ENCODE measurements around the gene ZG16B.

The ZG16B gene

DNA sequence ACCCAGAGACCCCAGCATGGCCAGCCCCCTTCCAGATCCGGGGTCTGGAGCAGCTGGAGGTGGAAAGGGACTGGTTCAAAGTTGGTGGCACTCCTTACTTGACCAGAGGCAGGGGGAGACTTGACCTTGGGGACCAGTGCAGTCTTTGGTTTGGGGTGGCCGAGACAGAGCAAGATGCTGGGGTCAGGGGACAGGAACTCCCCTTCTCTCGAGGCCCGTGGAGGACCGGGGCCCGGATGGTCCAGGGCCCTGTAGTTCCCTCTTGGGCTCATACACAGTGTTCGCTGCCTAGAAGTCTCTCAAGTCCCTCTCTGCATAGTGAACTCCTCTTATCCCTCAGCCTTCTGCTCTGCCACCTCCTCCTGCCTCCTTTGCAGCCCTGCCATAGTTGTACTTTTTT lies 42.1 kb upstream of the ZG16B start:
- H3K9ac ChIP-seq (ENCODE audit: low read depth in 1 of 2, low read length in 2 of 2) = no peak overlapping the region
- no peaks in the 10 kb centered on the region for H3K36me3 ChIP-seq (ENCODE audit: control insufficient read depth in 2 of 2, insufficient read depth in 2 of 2, low read length in 2 of 2)
- H3K27ac ChIP-seq (ENCODE audit: low read depth in 2 of 2, low read length in 2 of 2) = no peak overlapping the region
- H3K4me3 ChIP-seq (ENCODE audit: low read length in 2 of 2) = no peak overlapping the region
- peaks cover 17 to 20% of the 10 kb centered on the region in 2 donors for H3K27me3 ChIP-seq (ENCODE audit: control insufficient read depth in 2 of 2, insufficient read depth in 2 of 2, low read length in 2 of 2)
- H3K4me1 ChIP-seq (ENCODE audit: control insufficient read depth in 2 of 2, insufficient read depth in 2 of 2, low read length in 2 of 2) = peaks cover 5 to 11% of the 10 kb centered on the region in 2 donors
- no peaks in the 10 kb centered on the region for H3K9me3 ChIP-seq (ENCODE audit: control insufficient read depth in 2 of 2, low read length in 2 of 2)

- no peak overlapping the region for H3K9ac ChIP-seq (ENCODE audit: low read depth in 1 of 2, low read length in 2 of 2)
- H3K27me3 ChIP-seq (ENCODE audit: control insufficient read depth in 2 of 2, insufficient read depth in 2 of 2, low read length in 2 of 2) = peaks cover 11 to 12% of the 10 kb centered on the region in 2 donors
- H3K9me3 ChIP-seq (ENCODE audit: control insufficient read depth in 2 of 2, low read length in 2 of 2) = no peaks in the 10 kb centered on the region
- H3K27ac ChIP-seq (ENCODE audit: low read depth in 2 of 2, low read length in 2 of 2) = no peak overlapping the region
- no peaks in the 10 kb centered on the region for H3K36me3 ChIP-seq (ENCODE audit: control insufficient read depth in 2 of 2, insufficient read depth in 2 of 2, low read length in 2 of 2)
- H3K4me1 ChIP-seq (ENCODE audit: control insufficient read depth in 2 of 2, insufficient read depth in 2 of 2, low read length in 2 of 2) = peaks cover 6 to 18% of the 10 kb centered on the region in 2 donors
- no peak overlapping the region for H3K4me3 ChIP-seq (ENCODE audit: low read length in 2 of 2)
Measured at GRCh38 chr16:2790631-2791030, 39.5 kb upstream of the ZG16B start.

GRCh38 chr16:2791174-2791573 lies 38.9 kb upstream of the ZG16B start:
- no peaks in the 10 kb centered on the region for H3K9me3 ChIP-seq (ENCODE audit: control insufficient read depth in 2 of 2, low read length in 2 of 2)
- no peak overlapping the region for H3K4me3 ChIP-seq (ENCODE audit: low read length in 2 of 2)
- no peak overlapping the region for H3K27ac ChIP-seq (ENCODE audit: low read depth in 2 of 2, low read length in 2 of 2)
- no peak overlapping the region for H3K9ac ChIP-seq (ENCODE audit: low read depth in 1 of 2, low read length in 2 of 2)
- H3K4me1 ChIP-seq (ENCODE audit: control insufficient read depth in 2 of 2, insufficient read depth in 2 of 2, low read length in 2 of 2) = peaks cover 8 to 19% of the 10 kb centered on the region in 2 donors
- no peaks in the 10 kb centered on the region for H3K36me3 ChIP-seq (ENCODE audit: control insufficient read depth in 2 of 2, insufficient read depth in 2 of 2, low read length in 2 of 2)
- H3K27me3 ChIP-seq (ENCODE audit: control insufficient read depth in 2 of 2, insufficient read depth in 2 of 2, low read length in 2 of 2) = peaks cover 5 to 7% of the 10 kb centered on the region in 2 donors

- Histone ChIP-seq H3K27ac (ENCODE audit: low read depth in 2 of 2, low read length in 2 of 2) (no peak overlapping the region), H3K27me3 (ENCODE audit: control insufficient read depth in 2 of 2, insufficient read depth in 2 of 2, low read length in 2 of 2) (peaks cover 0 to 3% of the 10 kb centered on the region in 2 donors)
Measured at GRCh38 chr16:2792940-2793339, 37.2 kb upstream of the ZG16B start.

GRCh38 chr16:2795395-2796143 lies 34.5 kb upstream of the ZG16B start:
- Histone ChIP-seq H3K4me3 (ENCODE audit: low read length in 2 of 2) (no peak overlapping the region), H3K9ac (ENCODE audit: low read depth in 1 of 2, low read length in 2 of 2) (peak overlapping the region in 1 of 2 donors; percentile 23), H3K27me3 (ENCODE audit: control insufficient read depth in 2 of 2, insufficient read depth in 2 of 2, low read length in 2 of 2) (no peaks in the 10 kb centered on the region), H3K4me1 (ENCODE audit: control insufficient read depth in 2 of 2, insufficient read depth in 2 of 2, low read length in 2 of 2) (peaks cover 21 to 29% of the 10 kb centered on the region in 2 donors), H3K9me3 (ENCODE audit: control insufficient read depth in 2 of 2, low read length in 2 of 2) (no peaks in the 10 kb centered on the region), H3K36me3 (ENCODE audit: control insufficient read depth in 2 of 2, insufficient read depth in 2 of 2, low read length in 2 of 2) (no peaks in the 10 kb centered on the region), H3K27ac (ENCODE audit: low read depth in 2 of 2, low read length in 2 of 2) (peak overlapping the region; percentile 80 to 83)

More at GRCh38 chr16:2792940-2793339, 37.2 kb upstream of the ZG16B start:
- H3K36me3 ChIP-seq (ENCODE audit: control insufficient read depth in 2 of 2, insufficient read depth in 2 of 2, low read length in 2 of 2) = no peaks in the 10 kb centered on the region
- no peak overlapping the region for H3K4me3 ChIP-seq (ENCODE audit: low read length in 2 of 2)
- no peak overlapping the region for H3K9ac ChIP-seq (ENCODE audit: low read depth in 1 of 2, low read length in 2 of 2)
- no peaks in the 10 kb centered on the region for H3K9me3 ChIP-seq (ENCODE audit: control insufficient read depth in 2 of 2, low read length in 2 of 2)
- peaks cover 12 to 19% of the 10 kb centered on the region in 2 donors for H3K4me1 ChIP-seq (ENCODE audit: control insufficient read depth in 2 of 2, insufficient read depth in 2 of 2, low read length in 2 of 2)

DNA sequence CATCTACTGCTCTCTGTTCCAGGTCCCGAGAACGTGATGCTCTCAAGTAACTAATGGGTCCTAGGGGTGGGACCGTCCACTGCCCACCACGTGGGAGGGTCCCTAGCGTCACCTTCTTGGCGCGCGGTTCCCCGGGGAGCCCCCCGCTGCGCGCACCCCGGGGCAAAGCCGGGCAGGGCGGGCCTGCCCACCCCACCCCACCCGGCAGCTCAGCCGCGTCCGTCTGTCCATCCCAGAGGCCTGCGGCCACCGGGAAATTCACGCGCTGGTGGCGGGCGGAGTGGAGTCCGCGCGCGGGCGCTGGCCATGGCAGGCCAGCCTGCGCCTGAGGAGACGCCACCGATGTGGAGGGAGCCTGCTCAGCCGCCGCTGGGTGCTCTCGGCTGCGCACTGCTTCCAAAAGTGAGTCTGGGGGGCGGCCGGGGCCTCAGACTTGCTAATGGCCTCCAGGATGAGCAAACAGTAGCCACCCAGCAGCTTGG lies 31.3 kb upstream of the ZG16B start:
- H3K27ac ChIP-seq (ENCODE audit: low read depth in 2 of 2, low read length in 2 of 2) = no peak overlapping the region
- H3K4me1 ChIP-seq (ENCODE audit: control insufficient read depth in 2 of 2, insufficient read depth in 2 of 2, low read length in 2 of 2) = peaks cover 21 to 29% of the 10 kb centered on the region in 2 donors
- no peaks in the 10 kb centered on the region for H3K36me3 ChIP-seq (ENCODE audit: control insufficient read depth in 2 of 2, insufficient read depth in 2 of 2, low read length in 2 of 2)
- H3K9me3 ChIP-seq (ENCODE audit: control insufficient read depth in 2 of 2, low read length in 2 of 2) = no peaks in the 10 kb centered on the region
- no peaks in the 10 kb centered on the region for H3K27me3 ChIP-seq (ENCODE audit: control insufficient read depth in 2 of 2, insufficient read depth in 2 of 2, low read length in 2 of 2)
- no peak overlapping the region for H3K9ac ChIP-seq (ENCODE audit: low read depth in 1 of 2, low read length in 2 of 2)
- H3K4me3 ChIP-seq (ENCODE audit: low read length in 2 of 2) = no peak overlapping the region

DNA sequence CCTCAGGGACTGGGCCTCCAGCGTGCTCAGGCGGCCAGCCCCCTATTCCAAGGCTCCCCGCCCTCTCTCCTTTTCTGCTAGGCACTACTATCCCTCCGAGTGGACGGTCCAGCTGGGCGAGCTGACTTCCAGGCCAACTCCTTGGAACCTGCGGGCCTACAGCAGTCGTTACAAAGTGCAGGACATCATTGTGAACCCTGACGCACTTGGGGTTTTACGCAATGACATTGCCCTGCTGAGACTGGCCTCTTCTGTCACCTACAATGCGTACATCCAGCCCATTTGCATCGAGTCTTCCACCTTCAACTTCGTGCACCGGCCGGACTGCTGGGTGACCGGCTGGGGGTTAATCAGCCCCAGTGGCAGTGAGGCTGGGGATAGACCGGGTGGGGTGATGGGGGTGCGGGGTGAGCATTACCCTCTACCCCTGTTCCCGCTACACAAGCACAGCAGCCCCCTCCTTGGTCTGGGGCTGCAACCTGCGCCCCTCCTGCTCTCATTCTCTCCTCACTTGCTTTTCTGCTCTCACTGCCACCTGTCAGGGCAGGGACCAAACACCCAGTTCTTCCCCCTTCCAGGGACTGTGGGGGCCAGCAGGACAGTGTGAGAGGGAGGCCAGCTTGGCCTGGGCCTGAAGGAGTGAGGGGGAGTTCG lies 30.8 kb upstream of the ZG16B start:
- Histone ChIP-seq H3K9me3 (ENCODE audit: control insufficient read depth in 2 of 2, low read length in 2 of 2) (peaks cover 0 to 4% of the 10 kb centered on the region in 2 donors), H3K27ac (ENCODE audit: low read depth in 2 of 2, low read length in 2 of 2) (peak overlapping the region; percentile 87 to 96), H3K9ac (ENCODE audit: low read depth in 1 of 2, low read length in 2 of 2) (peak overlapping the region; percentile 47 to 58), H3K27me3 (ENCODE audit: control insufficient read depth in 2 of 2, insufficient read depth in 2 of 2, low read length in 2 of 2) (no peaks in the 10 kb centered on the region), H3K4me1 (ENCODE audit: control insufficient read depth in 2 of 2, insufficient read depth in 2 of 2, low read length in 2 of 2) (peaks cover 21 to 26% of the 10 kb centered on the region in 2 donors), H3K36me3 (ENCODE audit: control insufficient read depth in 2 of 2, insufficient read depth in 2 of 2, low read length in 2 of 2) (no peaks in the 10 kb centered on the region), H3K4me3 (ENCODE audit: low read length in 2 of 2) (peak overlapping the region in 1 of 2 donors; percentile 34)

- Histone ChIP-seq H3K27me3 (ENCODE audit: control insufficient read depth in 2 of 2, insufficient read depth in 2 of 2, low read length in 2 of 2) (no peaks in the 10 kb centered on the region), H3K4me1 (ENCODE audit: control insufficient read depth in 2 of 2, insufficient read depth in 2 of 2, low read length in 2 of 2) (peaks cover 21 to 22% of the 10 kb centered on the region in 2 donors), H3K27ac (ENCODE audit: low read depth in 2 of 2, low read length in 2 of 2) (peak overlapping the region; percentile 87 to 96), H3K4me3 (ENCODE audit: low read length in 2 of 2) (peak overlapping the region in 1 of 2 donors; percentile 34), H3K36me3 (ENCODE audit: control insufficient read depth in 2 of 2, insufficient read depth in 2 of 2, low read length in 2 of 2) (no peaks in the 10 kb centered on the region), H3K9me3 (ENCODE audit: control insufficient read depth in 2 of 2, low read length in 2 of 2) (peaks cover 0 to 6% of the 10 kb centered on the region in 2 donors), H3K9ac (ENCODE audit: low read depth in 1 of 2, low read length in 2 of 2) (peak overlapping the region; percentile 47 to 58)
Measured at GRCh38 chr16:2799859-2800226, 30.3 kb upstream of the ZG16B start.

GRCh38 chr16:2803545-2804195 lies 26.4 kb upstream of the ZG16B start:
- Histone ChIP-seq H3K27ac (ENCODE audit: low read depth in 2 of 2, low read length in 2 of 2) (no peak overlapping the region), H3K27me3 (ENCODE audit: control insufficient read depth in 2 of 2, insufficient read depth in 2 of 2, low read length in 2 of 2) (peaks cover 2 to 5% of the 10 kb centered on the region in 2 donors), H3K36me3 (ENCODE audit: control insufficient read depth in 2 of 2, insufficient read depth in 2 of 2, low read length in 2 of 2) (no peaks in the 10 kb centered on the region), H3K9me3 (ENCODE audit: control insufficient read depth in 2 of 2, low read length in 2 of 2) (peaks cover 0 to 6% of the 10 kb centered on the region in 2 donors), H3K4me3 (ENCODE audit: low read length in 2 of 2) (no peak overlapping the region), H3K4me1 (ENCODE audit: control insufficient read depth in 2 of 2, insufficient read depth in 2 of 2, low read length in 2 of 2) (peaks cover 9 to 10% of the 10 kb centered on the region in 2 donors), H3K9ac (ENCODE audit: low read depth in 1 of 2, low read length in 2 of 2) (no peak overlapping the region)

DNA sequence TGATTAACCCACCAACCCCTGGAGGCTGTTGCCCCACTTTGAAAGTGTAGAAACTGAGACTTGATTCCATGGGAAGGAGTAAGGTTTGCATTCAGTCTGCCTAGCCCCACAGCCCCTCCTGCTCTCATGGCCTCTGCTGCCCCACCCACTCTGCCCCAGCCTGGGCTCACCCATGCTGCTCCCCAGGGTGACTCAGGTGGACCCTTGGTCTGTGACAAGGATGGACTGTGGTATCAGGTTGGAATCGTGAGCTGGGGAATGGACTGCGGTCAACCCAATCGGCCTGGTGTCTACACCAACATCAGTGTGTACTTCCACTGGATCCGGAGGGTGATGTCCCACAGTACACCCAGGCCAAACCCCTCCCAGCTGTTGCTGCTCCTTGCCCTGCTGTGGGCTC lies 25.4 kb upstream of the ZG16B start:
- H3K27ac ChIP-seq (ENCODE audit: low read depth in 2 of 2, low read length in 2 of 2) = no peak overlapping the region
- H3K9me3 ChIP-seq (ENCODE audit: control insufficient read depth in 2 of 2, low read length in 2 of 2) = peaks cover 0 to 6% of the 10 kb centered on the region in 2 donors

More for the DNA sequence above, 25.4 kb upstream of the ZG16B start:
- Histone ChIP-seq H3K4me1 (ENCODE audit: control insufficient read depth in 2 of 2, insufficient read depth in 2 of 2, low read length in 2 of 2) (peaks cover under 1 to 1% of the 10 kb centered on the region in 2 donors), H3K36me3 (ENCODE audit: control insufficient read depth in 2 of 2, insufficient read depth in 2 of 2, low read length in 2 of 2) (no peaks in the 10 kb centered on the region), H3K27me3 (ENCODE audit: control insufficient read depth in 2 of 2, insufficient read depth in 2 of 2, low read length in 2 of 2) (peaks cover 2 to 5% of the 10 kb centered on the region in 2 donors), H3K9ac (ENCODE audit: low read depth in 1 of 2, low read length in 2 of 2) (no peak overlapping the region), H3K4me3 (ENCODE audit: low read length in 2 of 2) (no peak overlapping the region)
